ENCODE measurements around the gene TP53AIP1.

Gene TP53AIP1

DNA sequence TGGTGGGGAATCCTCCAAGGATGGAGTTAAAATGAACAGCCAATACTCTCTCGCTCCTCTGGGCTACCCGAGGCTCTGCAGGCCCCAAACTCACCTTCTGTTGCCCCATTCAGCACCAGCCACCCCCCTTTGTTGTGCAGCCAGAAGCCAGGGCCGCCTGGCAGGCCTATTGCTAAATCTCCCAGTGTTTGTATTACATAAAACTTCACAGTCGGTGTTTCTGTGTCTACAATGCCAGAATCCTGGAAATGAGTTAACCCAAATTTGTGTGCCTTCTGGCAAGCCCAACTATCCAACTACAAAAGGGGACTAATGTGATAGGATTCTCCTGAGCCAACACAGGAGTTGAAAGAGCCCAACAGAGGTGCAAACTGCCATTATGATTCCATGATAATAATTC is 42.2 kb downstream of the TP53AIP1 start:
- TF ChIP-seq, protein P1, sequence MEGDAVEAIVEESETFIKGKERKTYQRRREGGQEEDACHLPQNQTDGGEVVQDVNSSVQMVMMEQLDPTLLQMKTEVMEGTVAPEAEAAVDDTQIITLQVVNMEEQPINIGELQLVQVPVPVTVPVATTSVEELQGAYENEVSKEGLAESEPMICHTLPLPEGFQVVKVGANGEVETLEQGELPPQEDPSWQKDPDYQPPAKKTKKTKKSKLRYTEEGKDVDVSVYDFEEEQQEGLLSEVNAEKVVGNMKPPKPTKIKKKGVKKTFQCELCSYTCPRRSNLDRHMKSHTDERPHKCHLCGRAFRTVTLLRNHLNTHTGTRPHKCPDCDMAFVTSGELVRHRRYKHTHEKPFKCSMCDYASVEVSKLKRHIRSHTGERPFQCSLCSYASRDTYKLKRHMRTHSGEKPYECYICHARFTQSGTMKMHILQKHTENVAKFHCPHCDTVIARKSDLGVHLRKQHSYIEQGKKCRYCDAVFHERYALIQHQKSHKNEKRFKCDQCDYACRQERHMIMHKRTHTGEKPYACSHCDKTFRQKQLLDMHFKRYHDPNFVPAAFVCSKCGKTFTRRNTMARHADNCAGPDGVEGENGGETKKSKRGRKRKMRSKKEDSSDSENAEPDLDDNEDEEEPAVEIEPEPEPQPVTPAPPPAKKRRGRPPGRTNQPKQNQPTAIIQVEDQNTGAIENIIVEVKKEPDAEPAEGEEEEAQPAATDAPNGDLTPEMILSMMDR (IDR thresholded peaks at IDR 0.05): no peak

DNA sequence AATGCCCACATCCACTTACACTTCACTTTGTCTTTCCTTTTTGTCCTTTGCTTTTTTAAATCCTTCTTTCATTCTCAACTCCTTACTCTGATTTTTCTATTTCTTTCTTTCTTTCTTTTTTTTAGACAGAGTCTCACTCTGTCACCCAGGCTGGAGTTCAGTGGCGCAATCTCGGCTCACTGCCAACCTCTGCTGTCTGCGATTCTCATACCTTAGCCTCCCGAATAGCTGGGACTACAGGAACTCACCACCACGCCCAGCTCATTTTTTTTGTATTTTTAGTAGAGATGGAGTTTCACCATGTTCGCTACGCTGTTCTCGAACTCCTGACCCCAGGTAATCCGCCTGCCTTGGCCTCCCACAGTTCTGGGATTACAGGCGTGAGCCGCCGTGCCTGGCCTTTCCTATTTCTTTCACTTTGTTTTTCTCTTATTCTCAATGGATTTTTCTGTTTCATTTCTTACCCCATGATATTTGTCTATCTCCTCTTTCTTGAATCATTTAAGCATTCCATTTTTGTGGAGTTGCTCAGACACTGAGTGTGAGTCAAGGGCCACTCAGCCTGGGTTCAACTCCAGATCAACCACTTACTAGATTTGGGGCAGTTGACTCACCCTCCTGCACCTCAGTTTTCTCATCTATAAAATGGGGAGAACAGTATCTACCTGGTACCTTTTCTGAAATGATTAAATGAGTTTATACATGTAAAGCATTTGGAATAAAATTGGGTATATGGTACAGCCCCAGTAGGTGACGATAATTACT is 43.9 kb downstream of the TP53AIP1 start:
- TF ChIP-seq, protein P1 (IDR thresholded peaks at IDR 0.05): no peak

DNA sequence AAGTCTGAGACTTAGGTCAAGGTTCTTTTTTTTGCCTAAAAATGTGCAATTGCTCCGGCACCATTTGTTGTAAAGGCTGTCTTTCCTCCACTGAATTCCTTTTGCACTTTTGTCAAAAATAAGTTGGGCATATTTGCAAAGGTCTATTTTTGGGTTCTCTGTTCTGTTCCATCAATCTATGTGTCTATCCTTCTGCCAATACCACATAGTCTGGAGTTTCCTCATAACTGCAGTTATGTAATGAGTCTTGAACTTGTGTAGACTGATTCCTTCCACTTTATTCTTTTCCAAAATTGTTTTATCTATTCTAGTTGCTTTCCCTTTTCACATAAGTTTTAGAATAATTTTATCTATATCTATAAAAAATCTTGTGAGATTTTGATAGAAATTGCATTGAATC is 44.8 kb downstream of the TP53AIP1 start:
- TF ChIP-seq, protein P1 (IDR thresholded peaks at IDR 0.05): no peak

DNA sequence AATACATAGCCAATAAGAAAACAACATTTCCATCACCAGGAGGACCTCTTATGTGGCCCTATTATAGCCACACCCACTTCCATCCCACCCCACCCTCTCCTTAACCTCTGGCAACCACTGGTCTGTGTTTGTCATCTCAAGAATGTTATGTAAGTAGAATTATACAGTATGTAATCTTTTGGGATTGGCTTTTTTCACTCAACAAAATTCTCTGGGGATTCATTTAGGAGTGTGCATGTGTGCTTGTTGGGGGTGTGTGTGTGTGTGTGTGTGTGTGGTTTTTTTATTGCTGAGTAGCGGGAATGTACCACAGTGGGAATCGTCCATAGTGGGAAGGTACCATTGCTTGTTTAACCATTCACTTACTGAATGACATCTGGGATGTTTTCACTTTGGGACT is 46.3 kb downstream of the TP53AIP1 start:
- TF ChIP-seq, protein P1 (IDR thresholded peaks at IDR 0.05): no peak

GRCh38 chr11:128895526-128895925 is 47.1 kb downstream of the TP53AIP1 start:
- TF ChIP-seq, protein P1 (IDR thresholded peaks at IDR 0.05): no peak

DNA sequence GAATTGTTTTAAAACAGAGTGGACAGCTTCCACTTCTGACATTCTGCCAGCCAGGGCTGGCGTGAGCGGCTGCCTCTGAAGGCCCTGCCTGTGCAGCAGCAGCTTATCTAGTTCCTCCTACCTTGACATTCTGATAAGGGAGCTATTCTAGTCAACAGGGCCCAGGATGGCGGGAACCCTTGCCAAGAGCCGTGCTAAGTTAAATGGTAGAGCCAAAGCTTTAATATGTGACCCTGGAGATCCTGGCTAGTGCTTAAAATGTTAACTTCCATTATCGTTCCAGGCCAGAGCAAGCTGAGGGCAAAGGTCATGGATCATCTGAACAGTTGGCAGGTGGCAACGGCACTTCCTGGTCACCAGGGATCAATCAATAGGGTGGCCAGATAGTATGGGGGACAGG is 48.0 kb downstream of the TP53AIP1 start:
- TF ChIP-seq, protein P1 (IDR thresholded peaks at IDR 0.05): no peak

- TF ChIP-seq, protein P1 (IDR thresholded peaks at IDR 0.05): no peak
Observed at GRCh38 chr11:128894286-128894681, 48.4 kb downstream of the TP53AIP1 start.
